Activated T-helper 1 cell treated with Interleukin-2 at 50 U/mL for 16 hours (primary cell): Measurements from ENCODE around the gene CCDC40.

Source experiments
- DNase-seq: peaks from one replicate; pipeline ENCODE4 v3.0.0-alpha.2; 2020; ENCODE audit warnings: low read depth

Gene CCDC40

GRCh38 chr17:80018917-80019651 lies 17.4 kb upstream of the CCDC40 start:
- no peak for DNase-seq

DNA sequence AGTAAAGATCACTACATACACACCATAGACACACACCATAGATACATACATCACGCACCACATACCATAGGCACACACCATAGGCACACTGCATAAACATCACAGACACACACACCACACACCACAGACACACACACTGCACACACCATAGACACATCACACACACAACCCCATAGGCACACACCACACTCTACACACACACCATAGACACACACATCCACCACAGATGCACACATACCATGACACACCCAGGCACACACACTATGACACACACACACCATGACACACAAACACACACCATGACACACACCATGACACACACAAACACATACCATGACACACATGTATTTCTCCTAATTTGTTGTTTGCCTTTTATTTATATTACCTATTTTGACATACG lies 14.8 kb upstream of the CCDC40 start:
- DNase-seq = no peak

GRCh38 chr17:80023481-80024205 lies 12.8 kb upstream of the CCDC40 start:
- DNase-seq = no peak

GRCh38 chr17:80024206-80024972 lies 12.1 kb upstream of the CCDC40 start:
- DNase-seq = no peak

DNA sequence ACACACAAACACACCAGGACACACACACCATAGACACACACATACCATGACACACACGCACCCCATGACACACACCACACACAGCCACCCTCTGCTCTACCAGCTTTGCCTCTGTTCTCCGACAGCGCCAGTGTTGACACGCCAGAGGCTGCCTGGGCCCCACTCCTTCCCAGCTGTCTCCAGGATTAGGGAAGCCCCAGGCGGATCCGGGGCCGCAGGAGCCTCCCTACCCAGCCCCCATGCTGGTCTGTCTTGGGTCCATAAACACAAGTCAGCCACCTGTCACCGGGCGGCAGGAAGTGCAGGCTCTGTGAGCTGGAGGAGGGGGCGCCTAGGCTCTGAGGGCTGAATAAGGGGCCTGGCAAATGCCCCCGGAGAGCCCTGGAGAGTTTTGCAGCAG lies 11.3 kb upstream of the CCDC40 start:
- no peak for DNase-seq

DNA sequence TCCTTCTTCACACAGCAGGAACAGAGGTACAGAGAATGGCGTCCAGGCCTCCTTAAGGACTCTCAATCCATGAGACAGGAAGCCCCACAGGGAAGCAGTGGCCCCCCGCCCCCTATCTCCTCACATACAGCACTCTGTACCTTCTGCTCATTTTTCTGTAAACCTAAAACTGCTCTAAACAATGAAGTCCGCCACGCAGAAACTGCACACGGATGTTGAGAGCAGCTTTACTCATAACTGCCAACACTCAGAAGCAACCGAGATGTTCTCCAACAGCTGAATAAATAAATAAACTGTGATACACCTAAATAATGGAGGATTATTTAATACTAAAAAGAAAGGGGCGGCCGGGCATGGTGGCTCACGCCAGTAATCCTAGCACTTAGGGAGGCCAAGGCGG lies 10.6 kb upstream of the CCDC40 start:
- DNase-seq = no peak

- no peak for DNase-seq
These were observed 9.9 kb upstream of the CCDC40 start for GRCh38 chr17:80026359-80027042.

GRCh38 chr17:80027043-80027435 lies 9.4 kb upstream of the CCDC40 start:
- DNase-seq = no peak

- no peak for DNase-seq
These were observed 8.4 kb upstream of the CCDC40 start for GRCh38 chr17:80028030-80028429.

DNA sequence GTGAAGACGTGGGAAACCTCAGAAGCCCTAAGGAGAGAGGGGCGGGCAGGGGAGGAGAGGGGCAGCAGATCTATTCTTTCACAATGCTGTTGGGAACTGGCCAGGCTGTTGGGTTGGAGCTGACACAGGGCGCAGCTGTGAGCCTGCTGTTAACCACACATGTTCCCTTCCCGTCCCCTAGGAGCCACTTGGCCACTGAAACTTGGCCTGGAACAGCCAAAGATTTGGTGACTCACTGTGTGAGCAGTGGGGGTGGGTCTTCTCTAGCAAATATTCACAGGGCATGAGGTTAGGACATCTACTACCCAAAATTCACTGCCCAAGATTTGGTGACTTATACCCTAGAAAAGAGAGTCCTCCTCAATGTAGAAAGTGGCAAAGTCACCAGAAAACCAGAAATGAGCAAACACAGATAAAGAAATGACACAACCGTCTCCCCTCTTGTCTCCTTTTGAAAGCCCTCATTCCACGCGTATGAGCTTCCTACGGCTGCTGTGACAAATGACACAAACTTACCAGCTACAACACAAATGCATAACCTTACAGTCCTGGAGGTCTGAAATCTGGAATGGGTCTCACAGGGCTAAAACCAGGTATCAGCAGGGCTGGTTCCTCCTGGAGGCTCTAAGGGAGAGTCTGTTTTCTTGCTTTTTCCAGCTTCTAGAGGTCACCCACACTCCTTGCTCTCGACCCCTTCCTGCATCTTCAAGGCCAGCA lies 7.0 kb upstream of the CCDC40 start:
- DNase-seq = no peak

DNA sequence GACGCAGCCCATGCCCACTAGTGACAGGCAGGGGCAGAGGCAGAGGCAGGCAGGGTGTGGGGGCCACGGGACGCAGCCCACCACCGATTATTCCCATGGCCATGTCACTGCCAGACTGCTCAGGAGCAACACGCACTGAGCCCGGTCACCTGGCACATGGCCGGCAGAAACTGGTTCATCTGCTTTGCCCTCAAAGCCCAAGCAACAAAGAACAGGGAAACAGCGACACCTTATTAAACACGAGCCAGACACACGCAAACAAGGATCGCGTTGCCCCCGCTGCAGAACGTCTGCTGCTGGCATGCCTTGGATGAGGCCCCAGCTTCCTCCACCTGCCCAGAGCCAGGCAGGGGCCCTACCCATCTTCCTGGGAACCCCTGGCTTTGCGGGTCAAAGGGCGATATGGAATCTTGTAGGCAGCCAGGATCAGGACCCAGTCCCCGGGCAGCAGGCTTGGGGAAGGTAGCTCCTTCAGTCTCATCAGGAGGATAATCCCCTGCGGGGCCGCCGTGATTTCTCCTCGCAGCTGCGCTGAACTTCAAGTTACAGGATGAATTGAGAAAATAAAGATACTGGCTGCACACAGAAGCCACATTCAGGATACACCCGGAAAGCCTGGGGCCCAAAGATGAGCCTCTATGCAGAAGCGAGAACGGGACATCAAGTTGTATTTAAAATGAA lies 5.6 kb upstream of the CCDC40 start:
- no peak for DNase-seq

DNA sequence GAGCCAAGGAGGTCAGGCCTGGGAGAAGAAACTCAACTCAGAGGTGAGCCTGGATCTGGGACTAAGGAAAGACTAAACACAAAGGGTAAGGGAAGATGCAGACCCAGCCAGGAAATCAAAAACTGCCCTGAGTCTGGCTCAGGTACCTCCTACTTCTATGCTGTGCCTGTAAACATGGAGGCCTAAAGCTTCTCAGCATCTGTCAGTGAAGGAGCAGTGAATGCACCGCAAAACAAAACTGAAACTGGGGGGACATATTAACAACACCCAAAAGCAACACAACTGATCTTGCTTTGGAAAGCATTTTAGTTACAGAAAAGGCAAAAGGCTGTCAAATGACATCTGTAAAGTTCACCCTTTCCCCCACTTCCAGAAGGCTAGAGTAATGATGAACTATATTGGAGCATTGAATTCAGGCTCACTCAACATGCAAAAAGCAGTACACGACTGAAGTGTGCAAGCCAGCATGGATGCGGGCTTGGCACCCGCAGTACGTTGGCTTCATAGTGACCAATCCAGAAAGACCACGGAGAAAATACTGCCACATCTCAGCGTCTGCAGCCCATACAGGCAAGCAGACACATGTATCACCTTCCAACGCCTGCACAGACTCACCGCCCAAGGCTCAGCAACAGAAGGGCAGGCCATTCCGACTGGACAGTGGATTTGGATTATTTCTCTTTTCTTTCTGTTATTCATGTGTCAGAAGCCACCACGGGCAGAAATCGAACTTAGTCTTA lies 4.6 kb upstream of the CCDC40 start:
- no peak for DNase-seq

- DNase-seq = no peak
These were observed 3.7 kb upstream of the CCDC40 start for GRCh38 chr17:80032614-80033171.

GRCh38 chr17:80033840-80034239 lies 2.6 kb upstream of the CCDC40 start:
- no peak for DNase-seq

GRCh38 chr17:80034791-80035686 lies 1.4 kb upstream of the CCDC40 start:
- DNase-seq = peak; percentile 10

DNA sequence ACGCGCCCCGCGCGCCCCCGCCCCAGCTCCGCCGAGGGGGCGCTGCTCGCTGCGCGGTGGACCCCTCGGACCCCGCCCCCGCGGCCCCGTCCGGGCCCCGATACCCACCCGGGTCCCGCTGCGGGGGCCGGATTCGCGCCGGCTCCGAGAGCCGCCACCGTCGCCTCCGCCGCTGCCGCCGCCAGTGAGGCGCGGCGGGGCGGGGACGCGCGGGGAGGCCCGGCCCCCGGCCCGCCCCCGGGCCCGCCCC lies 830 bp upstream of the CCDC40 start, which contains the start of gene TBC1D16:
TSS of gene TBC1D16 (minus strand) at position 186 of the 250 bp plus-strand sequence. CDS start 22,325 bp downstream, outside the sequence.
- DNase-seq = no peak

DNA sequence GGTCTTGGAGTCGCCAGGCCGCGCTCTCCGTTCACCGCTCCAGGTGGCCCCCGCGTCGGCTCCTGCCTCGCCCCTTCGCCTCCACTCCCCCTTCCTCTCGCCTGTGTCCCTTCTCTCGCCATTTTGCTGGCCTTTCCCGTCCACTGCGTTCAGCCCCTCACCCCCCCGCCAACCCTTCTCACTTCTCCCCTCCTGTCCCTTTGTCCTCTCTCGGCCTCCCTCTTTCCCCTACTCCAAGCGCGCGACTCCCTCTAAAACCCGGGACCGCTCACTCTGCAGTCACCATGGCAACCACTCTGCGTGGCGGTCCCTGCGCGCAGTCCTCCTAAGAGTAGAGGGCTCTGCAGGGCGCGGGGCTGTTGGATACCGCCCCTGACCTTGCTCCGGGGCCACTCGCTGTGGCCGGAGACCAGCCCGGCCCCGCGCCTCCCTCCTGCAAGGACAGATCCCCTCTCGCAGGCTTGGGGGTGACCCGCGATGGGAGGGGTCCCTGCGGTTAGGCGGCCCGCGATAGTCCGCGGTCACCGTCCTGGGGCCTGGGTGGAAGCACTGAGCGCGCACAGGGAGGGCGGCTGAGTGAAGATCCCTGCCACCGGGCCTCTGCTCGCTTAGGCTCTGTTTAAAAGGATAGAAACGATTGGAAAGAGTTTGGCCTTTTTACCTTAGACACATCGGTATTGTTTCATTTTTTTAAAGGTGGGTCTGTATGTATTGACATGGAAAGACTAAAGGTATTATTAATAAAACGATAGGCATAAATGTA lies 454 bp downstream of the CCDC40 start:
- DNase-seq = no peak

DNA sequence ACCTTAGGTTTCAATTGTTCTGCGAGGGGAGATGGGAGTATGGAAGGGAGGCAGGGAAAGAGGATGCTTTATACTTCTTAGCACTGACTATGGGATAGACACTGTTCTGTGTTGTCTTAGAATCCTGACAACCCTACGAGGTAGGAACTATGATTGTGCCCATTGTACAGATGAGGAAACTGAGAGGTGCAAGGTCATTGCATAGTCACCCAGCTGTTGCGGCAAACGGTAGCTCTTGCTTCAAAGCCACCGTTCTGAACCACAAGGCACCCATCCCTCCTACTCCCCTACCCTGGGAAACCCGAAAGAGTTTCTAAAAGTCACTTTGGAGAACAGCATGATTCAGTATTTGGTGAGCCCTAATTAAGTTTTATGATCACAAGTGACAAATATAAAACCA lies 7.5 kb downstream of the CCDC40 start:
- DNase-seq = no peak
